Renal cortical epithelial cell (primary cell): ENCODE data around the gene CPN2. TPM values are rescaled to one million over a fixed set of nuclear protein-coding genes. Genes with fewer than 3 reads are reported as not detected.

Experiments used
- DNase-seq: peaks from one replicate; pipeline ENCODE4 v3.0.0-alpha.2; 2011; ENCODE audit warnings: low read depth
- total RNA-seq: library from RNA; depleted of rRNA; stranded (reverse); fragments of >200 nt; gene quantifications from 2 replicates; pipeline ENCODE4 v1.2.3, GENCODE V29; 2014

Gene CPN2
- total RNA-seq, 1 donor from 2014 or later = 0.05 TPM

- DNase-seq = peak; percentile 26
Observed at GRCh38 chr3:194294895-194295214, 56.3 kb downstream of the CPN2 start.

DNA sequence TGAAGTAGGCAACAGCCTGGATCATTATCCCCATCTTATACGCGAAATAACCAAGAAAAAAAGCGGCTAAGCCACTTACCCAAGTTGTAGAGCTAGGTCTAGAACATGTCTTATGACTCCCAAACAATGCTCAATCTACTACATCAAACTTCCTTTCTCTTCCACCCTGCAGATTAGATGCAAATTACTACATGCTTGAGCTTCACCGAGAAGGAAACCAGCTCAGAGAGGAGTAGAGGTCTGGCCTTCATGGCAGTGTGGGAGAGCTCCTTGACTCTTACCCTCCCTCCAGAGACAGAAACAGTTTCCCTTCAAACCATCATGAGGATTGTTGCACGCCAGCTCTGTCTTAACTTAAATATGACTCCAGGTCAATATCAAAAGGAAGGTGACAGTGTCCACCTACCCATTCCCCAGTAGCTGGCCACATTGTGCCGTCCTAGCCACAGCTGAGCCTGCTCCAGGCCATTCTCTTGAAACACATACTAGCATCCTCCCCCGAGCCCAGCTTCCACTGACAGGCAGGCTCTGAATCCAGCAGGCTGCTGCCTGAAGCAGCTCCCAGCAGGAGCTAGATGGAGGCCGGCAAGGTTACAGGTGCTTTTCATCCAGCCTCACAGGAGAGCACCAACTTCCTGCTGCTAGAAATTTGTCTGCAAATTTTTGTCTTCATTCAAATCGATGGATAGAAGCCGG lies 56.8 kb downstream of the CPN2 start:
- no peak for DNase-seq

DNA sequence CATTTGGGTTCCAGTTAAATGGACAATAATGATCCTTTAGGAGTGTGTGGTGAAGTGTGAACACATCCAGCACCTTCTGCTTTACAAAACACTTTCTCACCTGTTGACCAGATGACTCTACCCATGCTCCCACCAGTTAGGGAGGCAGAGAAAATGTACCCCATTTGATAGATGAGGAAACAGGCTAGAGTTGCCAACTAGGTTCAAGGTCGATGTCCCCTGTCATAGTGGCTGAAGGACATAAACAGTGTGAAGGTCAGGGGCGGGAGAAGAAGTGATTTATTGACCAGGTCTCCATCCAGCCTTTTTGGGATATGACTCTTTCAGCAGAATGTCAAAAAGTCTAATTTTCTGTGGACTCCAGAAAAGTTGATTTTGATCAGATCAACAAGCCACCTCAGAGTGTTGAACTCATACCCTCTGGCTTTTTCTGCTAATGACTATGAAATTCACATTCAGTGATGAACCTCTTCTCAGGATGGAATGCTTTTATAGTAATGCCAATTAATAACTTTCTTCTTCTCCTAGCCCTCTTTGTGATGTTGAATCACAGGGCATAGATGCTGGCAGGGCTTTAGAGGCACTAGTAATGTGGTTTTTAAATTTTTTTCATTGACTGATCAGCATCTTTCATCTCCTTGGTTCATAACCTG lies 57.5 kb downstream of the CPN2 start:
- DNase-seq = no peak

DNA sequence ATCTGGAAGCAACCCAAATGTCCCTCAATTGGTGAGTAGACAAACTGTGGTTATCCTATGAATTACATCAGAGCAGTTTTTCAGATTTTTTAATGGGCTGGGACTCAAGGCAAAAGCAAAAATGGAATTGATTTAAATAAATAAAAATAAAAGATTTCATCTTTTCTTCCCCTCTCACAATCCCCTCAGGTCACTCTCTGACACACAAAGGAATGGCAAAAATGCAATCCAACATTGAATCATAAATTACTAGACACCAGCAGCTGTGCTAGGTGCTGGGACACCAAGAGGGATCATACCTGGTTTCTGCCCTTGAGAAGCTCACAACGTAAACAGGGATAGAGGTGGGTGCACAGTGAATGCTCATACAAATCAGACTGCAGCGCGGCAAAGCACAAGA lies 58.8 kb downstream of the CPN2 start:
- DNase-seq = no peak

Other genes starting within 250 kb of the CPN2 start
- gene HES1, start 215.2 kb downstream of the CPN2 start, total RNA-seq = 9.4 and 18.6 TPM in 2 replicates
- gene LRRC15, start 18.4 kb upstream of the CPN2 start, total RNA-seq = not detected in 2 replicates
- under 0.01 and 0.10 TPM in 2 replicates for gene GP5, start 47.9 kb upstream of the CPN2 start, total RNA-seq
- gene ATP13A3, start 135.7 kb upstream of the CPN2 start, total RNA-seq = 588 and 600 TPM in 2 replicates